ENCODE data around the gene NAGK. TPM values are rescaled to one million over a fixed set of nuclear protein-coding genes. Genes with fewer than 3 reads are reported as not detected.
"Not testable (repeated sequence)": the region's sequence is repeated elsewhere in the genome, so short reads cannot be mapped to it uniquely, and the experiment has no call there.

Gene NAGK
- total and polyA plus RNA-seq, 12 donors: 40.4 to 99.8 (median 46.0) TPM

DNA sequence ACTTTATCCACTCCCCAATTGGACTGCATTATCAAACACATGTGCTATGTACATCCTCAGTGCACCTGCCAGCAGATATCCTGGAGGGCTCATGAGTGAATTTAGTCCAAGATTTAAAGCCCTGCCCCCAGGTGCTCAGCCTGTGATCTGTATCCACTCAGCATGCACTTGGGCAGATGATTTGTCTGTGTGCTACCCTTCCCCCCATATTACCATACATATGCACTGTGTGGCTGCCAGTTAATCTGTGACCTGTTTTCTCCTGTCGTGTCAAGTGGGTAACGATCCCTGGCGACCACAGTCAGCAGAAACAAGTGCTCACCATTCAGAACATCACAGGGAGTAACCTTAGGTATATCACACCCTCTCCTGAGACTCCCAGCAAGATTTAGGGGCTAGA is 10.2 kb downstream of the NAGK start:
- Histone ChIP-seq H3K36me3 (peaks cover 0 to 63% (median 36%) of the 10 kb centered on the region in 9 donors), H3K27ac (no peak overlapping the region), H3K9me3 (no peaks in the 10 kb centered on the region), H3K4me1 (peaks cover 0 to 43% (median 0%) of the 10 kb centered on the region in 9 donors), H3K27me3 (no peaks in the 10 kb centered on the region), H3K4me3 (no peak overlapping the region)
- TF ChIP-seq, protein P1, sequence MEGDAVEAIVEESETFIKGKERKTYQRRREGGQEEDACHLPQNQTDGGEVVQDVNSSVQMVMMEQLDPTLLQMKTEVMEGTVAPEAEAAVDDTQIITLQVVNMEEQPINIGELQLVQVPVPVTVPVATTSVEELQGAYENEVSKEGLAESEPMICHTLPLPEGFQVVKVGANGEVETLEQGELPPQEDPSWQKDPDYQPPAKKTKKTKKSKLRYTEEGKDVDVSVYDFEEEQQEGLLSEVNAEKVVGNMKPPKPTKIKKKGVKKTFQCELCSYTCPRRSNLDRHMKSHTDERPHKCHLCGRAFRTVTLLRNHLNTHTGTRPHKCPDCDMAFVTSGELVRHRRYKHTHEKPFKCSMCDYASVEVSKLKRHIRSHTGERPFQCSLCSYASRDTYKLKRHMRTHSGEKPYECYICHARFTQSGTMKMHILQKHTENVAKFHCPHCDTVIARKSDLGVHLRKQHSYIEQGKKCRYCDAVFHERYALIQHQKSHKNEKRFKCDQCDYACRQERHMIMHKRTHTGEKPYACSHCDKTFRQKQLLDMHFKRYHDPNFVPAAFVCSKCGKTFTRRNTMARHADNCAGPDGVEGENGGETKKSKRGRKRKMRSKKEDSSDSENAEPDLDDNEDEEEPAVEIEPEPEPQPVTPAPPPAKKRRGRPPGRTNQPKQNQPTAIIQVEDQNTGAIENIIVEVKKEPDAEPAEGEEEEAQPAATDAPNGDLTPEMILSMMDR (IDR thresholded peaks at IDR 0.05): no peak
- no peak for DNase-seq
- intact Hi-C loops (cut with DNase I): no loop called here
- ATAC-seq: peak in 1 of 8 donors; percentile 20
- WGBS, 2 donors: 55 to 66% methylated on average over 3 of the region's 3 CpGs

DNA sequence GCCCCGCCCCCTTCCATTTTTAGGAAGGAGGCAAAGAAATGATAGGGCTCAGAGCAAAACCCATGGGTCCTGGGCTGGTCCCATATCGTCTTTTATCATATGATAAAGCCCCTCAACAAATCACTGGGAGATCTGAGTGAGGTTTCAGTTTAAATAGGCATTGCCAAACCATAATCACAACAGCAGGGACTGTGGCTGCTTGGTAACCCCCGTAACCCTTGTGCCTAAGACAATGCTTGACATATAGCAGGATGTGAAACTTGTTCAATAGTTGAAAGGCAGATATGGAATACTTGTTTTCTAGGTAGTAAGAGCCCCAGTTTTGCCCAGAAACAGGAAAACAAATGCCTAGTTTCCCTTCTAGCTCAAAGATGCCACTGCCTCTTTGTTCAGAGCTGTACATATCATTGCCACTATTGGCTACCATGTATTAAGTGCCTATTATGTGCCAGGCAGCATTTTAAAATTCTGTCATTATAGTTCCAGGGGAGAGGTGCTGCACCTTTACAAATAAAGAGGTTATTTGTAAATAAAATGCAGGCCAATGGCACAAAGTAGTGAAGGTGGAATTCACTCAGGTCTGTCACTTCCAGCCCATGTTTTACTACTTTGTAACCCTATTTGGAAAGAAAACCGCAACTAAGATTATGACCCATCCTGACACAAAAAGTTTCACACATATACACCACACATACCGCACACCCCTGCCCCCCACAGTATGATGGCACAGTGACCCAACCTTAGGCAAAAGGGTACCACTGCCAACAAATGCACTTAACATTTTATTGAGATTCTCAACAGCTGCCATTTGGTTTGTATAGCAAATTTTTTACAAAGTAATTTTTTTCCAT is 14.2 kb downstream of the NAGK start:
- Histone ChIP-seq H3K9me3 (no peaks in the 10 kb centered on the region), H3K4me3 (no peak overlapping the region), H3K27me3 (peaks cover 0 to 2% (median 0%) of the 10 kb centered on the region in 7 donors), H3K27ac (no peak overlapping the region), H3K36me3 (peaks cover 0 to 23% (median 12%) of the 10 kb centered on the region in 9 donors), H3K4me1 (peaks cover 0 to 20% (median 3%) of the 10 kb centered on the region in 9 donors)
- TF ChIP-seq, protein P1 (IDR thresholded peaks at IDR 0.05): no peak
- ATAC-seq (no peak), DNase-seq (no peak)
- intact Hi-C loops (cut with DNase I): no loop called here
- WGBS, 2 donors: 79 to 80% methylated on average over 5 of the region's 5 CpGs

DNA sequence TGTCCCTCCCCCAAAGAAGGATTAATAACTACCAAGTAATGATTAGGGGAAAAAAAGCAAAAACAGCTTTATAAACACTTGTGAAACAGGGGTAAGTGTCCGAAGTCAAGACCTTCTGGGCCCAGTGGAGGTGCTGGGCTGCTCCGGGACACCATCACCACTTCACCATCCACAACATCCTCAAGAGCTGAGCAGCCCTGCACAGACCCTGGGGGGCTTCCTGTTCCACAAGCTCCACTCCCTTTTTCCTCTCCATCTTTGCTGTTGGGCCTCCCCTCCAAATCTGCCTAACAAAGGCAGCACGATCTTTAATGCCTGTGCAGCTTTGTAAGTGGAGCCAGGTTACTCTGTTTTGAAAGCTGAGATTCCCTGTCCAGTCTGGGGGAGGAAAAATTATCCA is 14.8 kb downstream of the NAGK start:
- ATAC-seq; H3K9me3 ChIP-seq; intact Hi-C loops (cut with DNase I); H3K27ac ChIP-seq; H3K4me3 ChIP-seq; DNase-seq; H3K27me3 ChIP-seq: not testable (repeated sequence)
- no CpG with 5 or more reads among the region's 3 CpGs for WGBS, 2 donors
- Histone ChIP-seq H3K36me3 (peaks cover 0 to 17% (median 9%) of the 10 kb centered on the region in 9 donors), H3K4me1 (peaks cover 0 to 20% (median 3%) of the 10 kb centered on the region in 9 donors)

DNA sequence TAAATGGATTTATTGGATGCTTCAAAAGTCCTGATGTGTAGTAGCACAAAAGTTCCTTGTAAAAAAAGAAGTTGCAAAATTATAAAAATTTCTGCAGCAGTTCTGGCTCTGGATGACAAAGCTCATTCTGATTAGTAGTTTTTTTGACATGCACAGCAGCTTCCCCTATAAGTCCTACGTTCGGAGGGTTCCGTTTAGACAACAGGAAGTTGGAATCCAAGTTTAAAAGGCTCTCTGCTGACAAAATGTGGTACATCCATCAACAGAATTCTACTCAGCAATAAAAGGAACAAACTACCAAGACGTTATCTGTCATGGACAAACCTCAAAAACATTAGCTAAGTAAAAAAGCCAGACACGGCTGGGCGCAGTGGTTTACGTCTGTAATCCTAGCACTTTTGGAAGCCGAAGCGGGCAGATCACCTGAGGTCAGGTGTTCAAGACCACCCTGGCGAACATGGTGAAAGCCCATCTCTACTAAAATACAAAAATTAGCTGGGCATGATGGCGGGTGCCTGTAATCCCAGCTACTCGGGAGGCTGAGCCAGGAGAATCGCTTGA is 15.4 kb downstream of the NAGK start:
- peak overlapping the region in 1 of 10 donors; percentile 75 for H3K27ac ChIP-seq
- intact Hi-C loops (cut with DNase I); H3K27me3 ChIP-seq; DNase-seq; H3K9me3 ChIP-seq: not testable (repeated sequence)
- H3K4me3 ChIP-seq: peak overlapping the region in 2 of 10 donors; percentile 8 to 10
- H3K36me3 ChIP-seq: peaks cover 0 to 12% (median 4%) of the 10 kb centered on the region in 9 donors
- WGBS, 2 donors: 72 to 82% methylated on average over 10 of the region's 13 CpGs
- ATAC-seq: peak in 3 of 8 donors; percentile 33 to 46 (median 46)
- peaks cover 0 to 20% (median 3%) of the 10 kb centered on the region in 9 donors for H3K4me1 ChIP-seq

DNA sequence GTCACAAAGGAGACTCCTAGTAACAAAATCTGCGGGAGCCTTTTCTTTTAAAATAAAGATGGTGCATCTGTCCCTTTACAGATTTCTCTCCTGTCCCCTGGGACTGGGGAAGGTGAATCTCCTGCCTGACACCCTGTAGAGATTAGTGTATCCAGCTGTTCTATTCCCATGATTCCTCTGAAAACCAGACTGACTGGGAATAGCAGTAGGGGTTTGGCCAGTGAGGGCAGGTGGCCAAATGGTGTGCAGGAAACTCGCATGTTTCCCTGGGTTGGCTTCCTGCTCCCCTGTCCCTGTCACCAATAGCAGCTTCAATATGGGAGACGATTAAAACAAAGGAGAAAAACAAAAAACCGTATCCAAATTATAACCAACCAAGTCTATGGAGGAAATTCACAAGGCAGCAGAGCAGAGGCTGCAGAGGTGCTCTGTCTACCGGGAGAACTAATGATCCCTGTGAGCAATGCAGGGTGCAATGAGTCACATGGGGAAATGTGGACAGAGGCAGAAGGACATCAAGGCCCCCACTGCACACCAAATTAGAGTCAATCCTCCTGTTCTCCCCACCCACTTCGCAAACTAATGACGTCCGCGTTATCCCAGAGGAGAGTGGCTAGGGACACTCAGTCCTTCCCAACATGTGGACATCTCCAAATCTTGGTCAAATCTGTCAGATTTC is 17.0 kb downstream of the NAGK start:
- peaks cover 0 to 13% (median 5%) of the 10 kb centered on the region in 7 donors for H3K27me3 ChIP-seq
- H3K9me3 ChIP-seq; ATAC-seq; H3K27ac ChIP-seq; DNase-seq; intact Hi-C loops (cut with DNase I); H3K4me3 ChIP-seq; H3K36me3 ChIP-seq: not testable (repeated sequence)
- WGBS, 2 donors: 49 to 64% methylated on average over 9 of the region's 9 CpGs
- H3K4me1 ChIP-seq: peaks cover 0 to 20% (median 3%) of the 10 kb centered on the region in 9 donors

DNA sequence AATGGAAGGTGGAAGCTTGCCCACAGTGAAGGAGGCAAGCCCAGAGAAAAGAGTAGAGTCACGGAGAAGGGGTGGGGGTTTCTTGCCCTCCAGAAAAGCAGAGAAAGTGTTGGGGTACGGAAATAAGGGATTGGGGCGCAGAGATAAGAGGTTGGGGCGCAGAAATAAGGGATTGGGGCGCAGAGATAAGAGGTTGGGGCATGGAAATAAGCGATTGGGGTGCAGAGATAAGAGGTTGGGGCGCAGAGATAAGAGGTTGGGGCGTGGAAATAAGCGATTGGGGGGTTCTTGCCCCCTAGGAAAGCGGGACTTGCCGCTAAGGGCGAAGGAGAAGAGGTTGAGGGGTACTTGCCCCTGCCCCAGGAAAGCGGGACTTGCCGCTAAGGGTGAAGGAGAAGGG is 21.0 kb downstream of the NAGK start:
- H3K27me3 ChIP-seq: peaks cover 0 to 26% (median 5%) of the 10 kb centered on the region in 7 donors
- H3K27ac ChIP-seq; H3K4me3 ChIP-seq; H3K4me1 ChIP-seq; ATAC-seq; H3K9me3 ChIP-seq; H3K36me3 ChIP-seq; DNase-seq; intact Hi-C loops (cut with DNase I): not testable (repeated sequence)
- 83 to 84% methylated on average over 14 of the region's 14 CpGs for WGBS, 2 donors

DNA sequence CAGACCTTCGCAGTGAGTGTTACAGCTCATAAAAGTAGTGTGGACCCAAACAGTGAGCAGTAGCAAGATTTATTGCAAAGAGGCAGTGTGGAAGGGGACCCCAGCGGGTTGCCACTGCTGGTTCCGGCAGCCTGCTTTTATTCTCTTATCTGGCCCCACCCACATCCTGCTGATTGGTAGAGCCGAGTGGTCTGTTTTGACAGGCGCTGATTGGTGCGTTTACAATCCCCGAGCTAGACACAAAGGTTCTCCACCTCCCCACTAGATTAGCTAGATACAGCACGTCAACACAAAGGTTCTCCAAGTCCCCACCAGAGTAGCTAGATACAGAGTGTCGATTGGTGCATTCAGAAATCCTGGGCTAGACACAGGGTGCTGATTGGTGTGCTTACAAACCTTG is 23.4 kb downstream of the NAGK start:
- H3K4me1 ChIP-seq; intact Hi-C loops (cut with DNase I): not testable (repeated sequence)
- 69 to 72% methylated on average over 9 of the region's 9 CpGs for WGBS, 2 donors

DNA sequence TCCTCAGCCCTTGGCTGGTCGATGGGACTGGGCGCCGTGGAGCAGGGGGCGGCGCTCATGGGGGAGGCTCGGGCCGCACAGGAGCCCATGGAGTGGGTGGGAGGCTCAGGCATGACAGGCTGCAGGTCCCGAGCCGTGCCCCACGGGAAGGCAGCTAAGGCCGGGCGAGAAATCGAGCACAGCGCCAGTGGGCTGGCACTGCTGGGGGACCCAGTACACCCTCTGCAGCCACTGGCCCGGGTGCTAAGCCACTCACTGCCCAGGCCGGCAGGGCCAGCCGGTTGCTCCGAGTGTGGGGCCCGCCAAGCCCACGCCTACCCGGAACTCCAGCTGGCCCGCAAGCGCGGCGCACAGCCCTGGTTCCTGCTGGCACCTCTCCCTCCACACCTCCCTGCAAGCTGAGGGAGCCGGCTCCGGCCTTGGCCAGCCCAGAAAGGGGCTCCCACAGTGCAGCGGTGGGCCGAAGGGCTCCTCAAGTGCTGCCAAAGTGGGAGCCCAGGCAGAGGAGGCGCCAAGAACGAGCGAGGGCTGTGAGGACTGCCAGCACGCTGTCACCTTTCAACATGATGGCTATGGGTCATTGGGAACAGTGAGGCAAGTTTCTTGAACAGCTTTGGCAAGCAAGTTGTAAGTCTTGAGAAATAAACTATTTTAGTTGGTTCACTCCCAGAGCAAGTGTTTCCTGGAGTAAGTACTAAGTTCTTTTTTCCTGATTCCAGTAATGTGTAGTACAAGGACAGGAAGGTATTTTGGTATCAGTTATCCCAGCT is 24.2 kb downstream of the NAGK start:
- 90 to 95% methylated on average over 31 to 33 of the region's 33 CpGs for WGBS, 2 donors
- peaks cover 0 to 26% (median 5%) of the 10 kb centered on the region in 7 donors for H3K27me3 ChIP-seq
- ATAC-seq; H3K36me3 ChIP-seq; H3K9me3 ChIP-seq; DNase-seq; H3K27ac ChIP-seq; H3K4me3 ChIP-seq; H3K4me1 ChIP-seq; intact Hi-C loops (cut with DNase I): not testable (repeated sequence)

More for the DNA sequence above, 23.4 kb downstream of the NAGK start:
- H3K4me3 ChIP-seq, H3K9me3 ChIP-seq, H3K36me3 ChIP-seq, DNase-seq, ATAC-seq, H3K27ac ChIP-seq: not testable (repeated sequence)
- H3K27me3 ChIP-seq: peaks cover 0 to 26% (median 5%) of the 10 kb centered on the region in 7 donors

All from heart right ventricle (tissue), 16 donors.